ENCODE results near the gene SLC6A11.

DNA sequence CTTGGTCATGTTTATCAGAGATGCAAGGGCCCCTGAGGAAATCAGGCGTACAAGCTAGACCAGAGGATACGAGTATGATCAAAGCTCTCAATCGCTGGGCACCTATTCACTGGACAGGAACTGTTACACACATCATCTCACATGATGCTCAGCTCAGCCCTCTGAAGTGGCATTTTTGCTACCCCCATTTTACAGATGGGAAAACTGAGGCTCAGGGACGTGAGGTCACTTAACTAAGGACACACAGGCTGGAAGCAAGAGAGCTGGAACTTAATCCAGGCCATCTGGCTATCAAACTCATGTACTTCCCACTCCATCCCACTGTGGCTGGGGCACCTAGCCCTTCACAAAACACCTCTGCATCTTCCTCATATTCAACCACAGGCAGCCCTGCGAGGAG, 103.6 kb downstream of the SLC6A11 start:
- TF ChIP-seq PHF8 (IDR thresholded peaks at IDR 0.05; ENCODE audit: borderline replicate concordance, low read depth), result no peak
- TF ChIP-seq EHF (CRISPR knock-in tag; IDR thresholded peaks at IDR 0.05), result no peak
- TF ChIP-seq POLR2A (IDR thresholded peaks at IDR 0.05; ENCODE audit: low read length), result no peak
- TF ChIP-seq MYC (IDR thresholded peaks at IDR 0.05; ENCODE audit: borderline replicate concordance, low read length), result no peak
- TF ChIP-seq NFE2L2 (conservative IDR thresholded peaks at IDR 0.05; ENCODE audit: low read length), result no peak
- no peak for TF ChIP-seq HOXA7 (CRISPR knock-in tag; IDR thresholded peaks at IDR 0.05)
- TF ChIP-seq CHD2 (IDR thresholded peaks at IDR 0.05; ENCODE audit: low read length, partially characterized antibody), result no peak
- TF ChIP-seq, protein P1, sequence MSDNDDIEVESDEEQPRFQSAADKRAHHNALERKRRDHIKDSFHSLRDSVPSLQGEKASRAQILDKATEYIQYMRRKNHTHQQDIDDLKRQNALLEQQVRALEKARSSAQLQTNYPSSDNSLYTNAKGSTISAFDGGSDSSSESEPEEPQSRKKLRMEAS (IDR thresholded peaks at IDR 0.05), result no peak
